Kidney (tissue), 14 donors: Measurements from ENCODE around the gene TTC7B. TPM values are rescaled to one million over a fixed set of nuclear protein-coding genes. Genes with fewer than 3 reads are reported as not detected.

Source experiments
- DNase-seq, 5 donors: peaks; one replicate each; pipeline ENCODE4 v3.0.0-alpha.2; 2013 to 2020
- FAIRE-seq: peaks from 2 replicates; lab custom pipeline; 2012; peaks lifted over from hg19 to GRCh38; lab: Jason Lieb, UNC
- H3K27ac ChIP-seq, 2 donors: one replicate each; pipeline ENCODE4 v1.7.0; 2013; ENCODE audit warnings: low read depth in 2 of 2, low read length in 2 of 2, inconsistent platforms in 1 of 2
- H3K27me3 ChIP-seq: one replicate; pipeline ENCODE4 v1.7.1; 2013; ENCODE audit warnings: low read length, inconsistent platforms; ENCODE audit not compliant: control insufficient read depth, insufficient read depth
- H3K36me3 ChIP-seq, 3 donors: one replicate each; pipeline versions ENCODE4 v1.7.0 to v1.7.1; 2013; ENCODE audit warnings: low read length in 3 of 3, control low read depth in 1 of 3, inconsistent platforms in 1 of 3; ENCODE audit not compliant: insufficient read depth in 3 of 3, control insufficient read depth in 2 of 3
- H3K4me1 ChIP-seq, 3 donors: one replicate each; pipeline versions ENCODE4 v1.7.0 to v1.7.1; 2013; ENCODE audit warnings: low read length in 3 of 3, inconsistent platforms in 1 of 3, low read depth in 1 of 3; ENCODE audit not compliant: control insufficient read depth in 2 of 3, insufficient read depth in 2 of 3
- H3K4me3 ChIP-seq, 3 donors: one replicate each; pipeline versions ENCODE4 v1.7.0 to v1.8.1; 2013; ENCODE audit warnings: low read length in 3 of 3, control low read depth in 1 of 3, inconsistent platforms in 1 of 3
- H3K9ac ChIP-seq, 3 donors: one replicate each; pipeline versions ENCODE4 v1.7.0 to v1.7.1; 2013; ENCODE audit warnings: low read length in 3 of 3, control low read depth in 1 of 3, inconsistent platforms in 1 of 3
- H3K9me3 ChIP-seq, 3 donors: one replicate each; pipeline versions ENCODE4 v1.7.0 to v1.7.1; 2013; ENCODE audit warnings: low read length in 3 of 3, control low read depth in 1 of 3, inconsistent platforms in 1 of 3; ENCODE audit not compliant: control insufficient read depth in 2 of 3, insufficient read depth in 1 of 3
- CTCF ChIP-seq: IDR thresholded peaks from 3 replicates; pipeline ENCODE4 v1.5.1; 2012; ENCODE audit warnings: mild to moderate bottlenecking, moderate library complexity, borderline replicate concordance; ENCODE audit not compliant: insufficient read depth; ENCODE audit errors: extremely low read depth
- intact Hi-C: fragments of 100-400 bp; cut with DNase I; formaldehyde crosslinking; loops from one replicate; pipeline ENCODE4 v1.11.1; 2022
- polyA plus RNA-seq: library from polyadenylated mRNA; stranded (reverse); fragments of 350-450 nt; fragmentation: Illumina TruSeq; extraction: RNeasy Lipid Tissue Mini Kit (QIAGEN cat#74804); gene quantifications from one replicate; pipeline ENCODE4 v1.2.3, GENCODE V29; 2014; ENCODE audit warnings: low read depth, low replicate concordance; ENCODE audit not compliant: insufficient read depth
- total RNA-seq: library from RNA; stranded (reverse); fragmentation: NEBNext Ultra II Directional; extraction: Animal tissue kit (Norgen Biotek cat#: 25700); gene quantifications from one replicate; pipeline ENCODE4 v1.2.1, GENCODE V29; 2021
- donor health status: control.
- donor health status: control.
- donor health status: control.
- donor health status: control.
- donor health status: control.
- donor health status: DM: yes; HTN: yes; CAD: no.
- donor health status: Normal renal cell carcinoma (clear cell type).

Gene TTC7B
- total and polyA plus RNA-seq, 2 donors from 2014 or later: 23.4 to 48.3 TPM

GRCh38 chr14:90587918-90588317 lies 228.3 kb downstream of the TTC7B start:
- no peak for TF ChIP-seq CTCF
- H3K36me3 ChIP-seq: peaks cover 0 to 4% (median 2%) of the 10 kb centered on the region in 3 donors
- FAIRE-seq (no peak), DNase-seq (no peak)
- no peaks in the 10 kb centered on the region for H3K9me3 ChIP-seq
- no peak overlapping the region for H3K27ac ChIP-seq
- H3K4me3 ChIP-seq: no peak overlapping the region
- H3K4me1 ChIP-seq: no peaks in the 10 kb centered on the region
- intact Hi-C loops: no loop called here
- H3K27me3 ChIP-seq: no peaks in the 10 kb centered on the region
- H3K9ac ChIP-seq: no peak overlapping the region

- intact Hi-C loops: no loop called here
- no peaks in the 10 kb centered on the region for H3K4me1 ChIP-seq
- no peak for FAIRE-seq
Measured at GRCh38 chr14:90587252-90587910, 228.8 kb downstream of the TTC7B start.

GRCh38 chr14:90585106-90585505 lies 231.1 kb downstream of the TTC7B start:
- H3K4me1 ChIP-seq: no peaks in the 10 kb centered on the region
- TF ChIP-seq CTCF: no peak

More at GRCh38 chr14:90587252-90587910, 228.8 kb downstream of the TTC7B start:
- H3K27me3 ChIP-seq: no peaks in the 10 kb centered on the region
- no peaks in the 10 kb centered on the region for H3K9me3 ChIP-seq
- no peak for DNase-seq
- no peak overlapping the region for H3K9ac ChIP-seq
- no peak overlapping the region for H3K4me3 ChIP-seq
- no peak overlapping the region for H3K27ac ChIP-seq
- peaks cover 0 to 4% (median 2%) of the 10 kb centered on the region in 3 donors for H3K36me3 ChIP-seq
- TF ChIP-seq CTCF: no peak

More at GRCh38 chr14:90585106-90585505, 231.1 kb downstream of the TTC7B start:
- H3K27me3 ChIP-seq: no peaks in the 10 kb centered on the region
- no peak for FAIRE-seq
- peaks cover 0 to 2% (median 0%) of the 10 kb centered on the region in 3 donors for H3K36me3 ChIP-seq
- H3K4me3 ChIP-seq: no peak overlapping the region
- H3K9ac ChIP-seq: no peak overlapping the region
- no peak for DNase-seq
- no peak overlapping the region for H3K27ac ChIP-seq
- intact Hi-C loops: no loop called here
- H3K9me3 ChIP-seq: no peaks in the 10 kb centered on the region
